Measurements from ENCODE around the gene KHNYN.
A peak's percentile ranks its signal among the peaks of the same experiment; 100 is the strongest.
"Not testable (repeated sequence)": the region's sequence is repeated elsewhere in the genome, so short reads cannot be mapped to it uniquely, and the experiment has no call there.

KHNYN gene

DNA sequence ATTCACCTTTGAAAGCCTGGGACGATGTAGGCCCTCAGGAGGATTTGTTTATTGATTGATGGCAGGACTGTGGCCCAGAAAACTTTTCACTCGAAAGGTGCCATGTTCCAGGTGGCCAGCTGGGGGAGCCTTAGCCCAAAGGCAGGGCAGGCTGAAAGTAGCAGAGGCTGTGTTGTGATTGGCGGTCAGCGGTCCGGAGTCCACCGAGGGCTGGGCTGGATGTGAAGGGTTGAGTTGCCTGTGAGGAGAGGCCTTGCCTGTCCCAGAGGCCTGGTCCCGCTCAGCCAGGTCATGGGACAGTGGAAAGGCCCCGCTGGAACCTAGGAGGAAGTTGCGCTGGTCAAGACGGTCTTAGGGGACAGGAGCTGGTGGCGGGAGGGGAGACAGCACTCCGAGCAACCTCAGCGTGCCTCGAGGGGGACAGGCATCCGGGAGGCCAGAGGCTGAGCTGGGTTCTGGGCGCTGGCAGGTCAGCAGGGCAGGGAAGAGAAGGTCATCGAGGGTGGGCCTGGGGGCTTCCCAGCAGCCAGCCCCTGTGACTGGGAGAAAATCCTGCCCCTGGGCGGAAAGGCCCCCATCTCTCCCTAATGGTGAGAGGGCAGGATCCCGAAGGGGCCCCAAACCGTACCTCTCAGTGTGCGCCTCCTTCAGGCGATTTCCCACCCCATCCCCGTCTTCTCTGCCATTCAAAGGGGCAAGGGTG, 52.0 kb downstream of the KHNYN start:
- peak in 1 of 3 experiments; percentile 12 for DNase-seq

DNA sequence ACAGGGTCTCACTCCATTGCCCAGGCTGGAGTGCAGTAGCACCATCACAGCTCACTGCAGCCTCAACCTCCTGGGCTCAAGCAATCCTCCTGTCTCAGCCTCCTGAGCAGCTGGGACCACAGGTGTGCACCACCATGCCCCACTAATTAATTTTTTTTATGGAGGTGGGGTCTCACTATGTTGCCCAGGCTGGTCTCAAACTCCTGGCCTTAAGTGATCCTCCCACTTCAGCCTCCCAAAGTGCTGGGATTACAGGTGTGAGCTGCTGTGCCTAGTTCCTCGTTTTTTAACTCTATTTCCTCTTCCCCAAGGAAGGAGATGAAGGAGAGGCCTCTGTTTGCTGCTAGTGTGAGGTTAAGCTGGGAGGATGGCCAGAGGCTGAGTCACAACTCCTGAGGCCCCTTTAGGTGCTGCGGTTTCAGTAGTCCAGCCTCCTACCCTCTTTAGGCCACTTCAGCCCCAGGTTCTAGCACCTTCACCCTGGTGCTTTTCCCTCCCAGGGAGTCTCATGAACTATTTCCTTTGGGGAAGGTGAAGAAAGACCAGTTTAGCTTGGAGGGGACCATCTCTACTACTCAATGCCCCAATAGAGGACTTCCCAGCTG, 53.0 kb downstream of the KHNYN start:
- DNase-seq: not testable (repeated sequence)

DNA sequence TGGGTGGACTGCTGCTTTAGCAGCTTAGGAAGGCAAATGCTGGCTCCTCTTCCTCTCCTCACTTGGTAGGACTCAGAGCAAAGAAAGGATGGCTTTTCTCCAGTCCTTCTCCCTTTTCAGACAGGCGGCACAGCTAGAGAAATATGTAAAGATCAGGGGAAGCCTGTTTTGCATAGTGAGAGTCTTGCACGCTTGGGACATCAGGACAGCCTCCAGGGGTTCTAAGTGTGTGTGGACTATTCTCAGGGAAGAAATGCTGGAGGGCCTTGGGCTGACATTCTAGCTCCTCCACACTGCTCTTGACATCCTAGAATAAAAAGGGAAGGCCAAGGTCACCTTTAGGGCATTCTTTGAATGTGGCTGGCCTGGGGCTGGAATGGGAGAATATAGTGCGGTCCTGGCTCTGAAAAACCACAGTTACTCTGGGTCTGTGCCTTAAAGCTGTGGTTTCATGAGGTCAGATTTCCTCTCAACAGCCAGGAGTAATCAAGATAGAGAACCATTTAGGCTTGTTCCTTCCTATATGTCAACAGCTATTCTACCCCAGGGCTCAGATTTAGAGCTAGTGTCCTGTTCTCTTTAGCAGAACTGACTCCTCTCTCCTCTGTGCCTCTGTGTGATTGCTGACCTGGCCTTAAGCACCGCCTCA, 54.0 kb downstream of the KHNYN start:
- DNase-seq: no peak

Measured in NCI-H1417 (cell line).